HG02943 (cell line): Measurements from ENCODE around the gene CHCHD6.

ENCODE experiments used
- ATAC-seq: cut with Tn5 transposase; IDR thresholded peaks from one replicate; pipeline ENCODE4 v1.9.1; 2021; ENCODE audit warnings: mild to moderate bottlenecking, low read depth, moderate library complexity; ENCODE audit not compliant: unreplicated experiment

CHCHD6 gene

DNA sequence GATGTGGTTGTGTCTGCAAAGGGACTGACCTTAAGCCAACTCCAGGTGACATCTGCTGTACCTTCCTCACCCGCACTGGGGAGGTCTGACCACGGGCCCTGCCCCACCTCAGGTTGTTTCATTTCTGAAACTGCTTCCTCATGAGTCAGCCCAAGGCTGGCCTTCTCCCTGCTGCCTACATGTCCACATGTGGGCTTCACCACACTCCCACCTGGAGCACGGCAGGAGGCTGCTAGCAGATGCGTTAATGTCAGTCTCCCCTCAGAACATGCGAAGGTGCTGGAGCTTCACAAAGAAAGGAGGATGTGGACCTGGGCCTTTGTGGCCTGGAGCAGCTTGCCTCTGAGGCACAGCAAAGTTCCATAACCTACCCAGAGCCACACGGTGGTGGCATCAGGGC is 209.5 kb downstream of the CHCHD6 start:
- ATAC-seq, result no peak

DNA sequence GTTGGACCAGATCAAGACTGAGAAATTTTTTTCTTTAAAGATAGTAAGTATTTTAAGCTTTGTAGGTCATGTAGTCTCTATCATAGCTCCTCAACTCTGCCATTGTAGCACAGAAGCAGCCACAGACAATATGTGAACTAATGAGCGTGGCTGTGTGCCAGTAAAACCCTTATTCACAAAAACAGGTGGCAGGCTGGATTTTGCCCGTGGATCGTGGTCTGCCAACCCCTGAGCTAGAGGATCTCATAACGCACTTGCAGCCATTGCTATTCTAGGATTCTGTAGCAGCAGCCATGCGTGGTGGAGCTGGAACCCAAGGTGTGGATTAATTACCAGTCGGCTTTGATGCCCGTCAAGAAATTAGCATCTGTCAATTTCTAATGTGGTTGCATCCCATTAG is 210.2 kb downstream of the CHCHD6 start:
- no peak for ATAC-seq

DNA sequence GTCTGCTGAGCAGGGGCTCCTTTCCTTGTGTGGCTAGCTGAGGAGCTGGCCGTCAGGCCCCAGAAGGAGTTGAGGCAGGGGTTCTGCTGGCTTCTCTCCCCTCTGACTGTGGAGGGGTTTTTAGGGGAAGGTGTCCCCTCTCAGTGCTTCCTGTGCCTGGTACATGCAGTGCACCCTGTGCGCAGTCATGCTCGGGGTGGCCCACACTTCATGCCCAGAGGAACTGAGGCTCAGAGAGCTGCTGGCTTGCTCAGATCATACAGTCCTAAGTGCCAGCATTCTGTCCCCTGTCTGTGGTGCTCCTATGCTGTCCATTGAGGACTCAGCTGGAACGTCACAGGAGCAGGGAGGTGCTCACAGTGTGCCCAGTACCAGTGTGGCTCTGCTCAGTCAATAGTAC is 211.0 kb downstream of the CHCHD6 start:
- no peak for ATAC-seq

DNA sequence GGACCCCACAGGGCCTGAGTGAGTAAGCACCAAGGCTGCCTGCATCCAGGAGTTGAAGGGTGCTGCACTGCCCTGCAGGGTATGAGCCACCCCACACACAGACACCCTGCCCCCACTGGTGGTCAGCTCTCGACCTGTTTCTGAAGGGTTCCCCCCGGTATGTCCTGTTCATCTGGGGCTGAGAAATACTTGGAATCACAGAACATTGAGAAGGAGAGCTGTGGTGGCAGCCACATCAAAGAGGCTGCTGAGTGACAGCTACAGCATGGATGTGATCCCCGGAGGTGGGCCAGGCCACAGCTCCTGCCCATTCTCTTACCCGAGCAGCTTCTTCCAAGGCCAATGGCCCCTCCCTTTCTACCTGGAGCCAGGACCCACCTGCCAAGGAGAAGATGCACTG is 212.5 kb downstream of the CHCHD6 start:
- no peak for ATAC-seq

DNA sequence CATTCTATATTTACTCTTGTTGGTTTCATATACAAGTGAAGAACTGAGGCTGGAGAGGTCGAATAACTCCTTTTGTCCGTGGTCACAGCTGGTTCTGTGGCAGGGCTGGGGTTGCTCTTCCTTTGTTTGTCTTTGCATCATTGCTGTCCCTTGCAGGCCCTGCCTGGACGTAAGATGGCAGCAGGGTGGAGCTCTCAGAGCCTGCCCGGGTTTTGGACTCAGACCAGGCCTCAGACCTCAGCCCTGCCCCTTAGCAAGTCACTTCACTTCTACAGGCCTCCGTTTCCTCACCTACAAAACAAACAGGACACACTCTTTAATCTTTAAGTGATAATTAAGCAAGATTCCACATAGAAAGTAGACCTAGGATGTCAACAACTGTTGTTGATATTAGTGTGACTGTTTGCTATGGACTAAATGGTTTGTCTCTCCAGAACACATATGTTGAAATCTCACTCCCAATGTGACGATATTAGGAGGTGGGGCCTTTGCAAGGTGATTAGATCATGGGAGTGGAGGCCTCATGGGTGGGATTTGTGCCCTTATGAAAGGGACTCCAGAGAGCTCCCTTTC is 213.3 kb downstream of the CHCHD6 start:
- ATAC-seq, result no peak

DNA sequence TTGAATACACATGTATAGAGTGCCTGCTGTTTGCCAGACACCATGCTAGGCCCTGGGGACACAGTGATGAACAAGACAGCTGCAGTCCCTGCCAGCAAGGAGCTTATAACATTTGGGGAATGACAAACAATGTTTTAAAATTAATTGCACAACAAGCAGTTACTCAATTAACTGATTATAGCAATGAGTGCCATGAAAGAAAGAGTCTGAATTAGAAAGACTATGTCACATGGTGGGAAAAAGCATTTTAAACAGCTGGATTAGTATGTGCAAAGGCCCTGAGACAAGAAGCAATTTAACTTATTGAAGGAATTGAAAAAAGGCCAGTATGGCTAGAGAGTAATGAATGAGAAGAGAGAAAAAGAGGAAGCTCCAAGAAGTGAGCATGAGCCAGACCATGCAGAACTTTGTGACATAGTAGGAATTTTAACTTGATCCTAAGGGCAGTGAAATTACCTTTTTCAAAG is 214.3 kb downstream of the CHCHD6 start:
- no peak for ATAC-seq

DNA sequence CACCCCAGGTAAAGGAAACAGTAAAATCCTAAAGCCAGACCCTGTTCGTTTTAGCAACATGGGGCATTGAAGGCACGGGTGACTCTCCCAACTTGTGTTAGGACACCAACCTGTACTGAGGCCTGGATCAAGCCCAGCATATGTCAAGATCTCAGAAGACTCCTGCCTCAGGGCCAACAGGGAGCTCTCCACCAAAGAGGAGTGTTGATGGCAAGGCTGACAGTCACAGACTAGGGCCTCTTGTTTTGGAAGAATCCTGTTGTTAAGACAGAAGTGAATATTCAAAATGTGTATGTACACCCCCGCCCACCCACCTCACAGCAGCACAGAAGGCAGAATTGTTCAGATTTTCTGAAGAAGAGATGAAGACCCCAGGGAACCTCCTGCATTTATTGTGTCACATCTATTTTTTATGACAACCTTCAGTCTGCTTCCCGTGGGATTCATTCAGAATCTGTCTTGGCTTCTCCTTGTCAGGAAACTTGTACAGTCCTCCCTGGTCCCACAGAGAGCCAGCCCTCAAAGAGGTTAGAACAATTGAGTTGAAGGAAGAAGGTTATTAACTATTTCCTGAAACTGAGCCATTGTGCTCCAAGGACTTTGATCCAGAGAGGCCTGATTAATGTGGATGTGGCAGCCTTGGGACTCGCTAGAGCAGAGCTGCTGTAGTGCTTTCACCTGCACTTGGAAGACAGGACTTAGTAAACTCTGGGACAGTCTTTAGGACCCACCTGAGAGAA is 217.2 kb downstream of the CHCHD6 start:
- no peak for ATAC-seq

DNA sequence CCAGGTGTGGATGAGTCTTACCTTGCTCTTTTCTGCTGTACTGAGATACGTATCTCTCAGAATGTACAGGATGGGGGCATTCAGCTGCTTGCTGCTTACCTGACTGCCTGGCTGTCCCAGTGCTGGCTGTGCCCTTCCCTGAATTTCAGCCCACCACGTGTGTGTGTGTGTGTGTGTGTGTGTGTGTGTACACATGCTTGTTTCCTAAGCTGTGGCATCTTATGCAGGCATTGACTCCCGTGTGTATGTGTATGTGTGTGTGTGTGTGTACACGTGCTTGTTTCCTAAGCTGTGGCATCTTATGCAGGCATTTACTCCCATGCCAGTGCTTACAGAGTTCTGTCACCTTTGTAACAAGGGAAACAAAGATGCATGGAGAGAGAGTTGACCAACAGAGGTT is 218.4 kb downstream of the CHCHD6 start:
- no peak for ATAC-seq

DNA sequence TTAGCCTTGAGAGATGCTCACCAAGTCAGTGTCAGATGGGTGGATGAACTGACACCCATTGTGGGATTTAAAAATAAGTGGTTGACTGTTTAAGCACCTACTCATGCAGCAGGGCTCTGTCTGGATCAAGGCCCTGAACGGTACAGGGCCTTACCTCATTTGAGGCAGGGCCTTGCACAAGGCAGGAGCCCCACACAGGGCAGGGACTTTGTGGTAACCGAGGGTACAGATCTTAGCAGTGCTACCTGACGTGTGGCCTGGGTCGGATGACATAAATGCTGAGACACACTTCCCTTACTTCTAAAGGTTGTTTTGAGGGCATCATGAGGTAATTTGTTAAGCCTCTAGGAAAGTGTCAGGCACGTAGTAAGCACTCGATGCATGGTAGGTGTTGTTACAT is 219.4 kb downstream of the CHCHD6 start:
- ATAC-seq, result no peak

DNA sequence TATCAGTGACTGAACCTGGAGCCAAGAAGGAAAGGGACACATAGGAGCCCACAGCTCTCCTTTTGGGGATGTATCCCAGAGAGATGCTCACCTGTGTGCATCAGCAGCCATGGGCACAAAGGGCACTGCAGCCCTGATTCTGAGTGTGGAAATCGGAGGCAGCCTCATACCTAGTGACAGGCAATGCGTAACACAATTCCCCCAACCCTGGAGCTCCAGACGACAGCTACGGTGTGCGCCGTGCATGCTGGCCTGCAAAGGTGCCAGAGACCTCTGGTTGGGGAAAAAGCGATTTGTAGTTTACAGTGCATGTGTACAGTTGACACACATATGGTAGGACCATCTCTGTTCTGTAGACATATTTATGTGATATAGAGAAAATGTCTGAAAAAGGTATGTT is 219.9 kb downstream of the CHCHD6 start:
- ATAC-seq, result no peak

DNA sequence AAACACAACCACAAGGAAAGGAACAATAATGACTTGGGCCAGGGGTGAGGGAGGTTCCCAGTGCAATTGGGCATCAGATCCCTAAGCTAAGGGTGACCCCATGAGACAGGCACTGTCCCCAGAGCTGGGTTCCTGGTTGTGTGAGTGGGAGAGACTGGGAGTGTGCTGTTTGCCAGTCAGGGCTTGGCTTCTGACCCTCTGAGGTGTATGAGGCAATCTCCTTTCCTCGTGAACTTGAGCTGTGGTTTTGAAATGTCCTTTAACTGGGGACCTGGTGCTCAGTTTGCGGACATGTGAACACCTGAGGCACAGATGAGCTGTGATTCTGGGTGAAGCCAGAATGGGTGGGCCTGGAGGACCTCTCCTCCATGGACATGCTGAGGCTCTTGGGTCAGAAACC is 220.4 kb downstream of the CHCHD6 start:
- no peak for ATAC-seq

DNA sequence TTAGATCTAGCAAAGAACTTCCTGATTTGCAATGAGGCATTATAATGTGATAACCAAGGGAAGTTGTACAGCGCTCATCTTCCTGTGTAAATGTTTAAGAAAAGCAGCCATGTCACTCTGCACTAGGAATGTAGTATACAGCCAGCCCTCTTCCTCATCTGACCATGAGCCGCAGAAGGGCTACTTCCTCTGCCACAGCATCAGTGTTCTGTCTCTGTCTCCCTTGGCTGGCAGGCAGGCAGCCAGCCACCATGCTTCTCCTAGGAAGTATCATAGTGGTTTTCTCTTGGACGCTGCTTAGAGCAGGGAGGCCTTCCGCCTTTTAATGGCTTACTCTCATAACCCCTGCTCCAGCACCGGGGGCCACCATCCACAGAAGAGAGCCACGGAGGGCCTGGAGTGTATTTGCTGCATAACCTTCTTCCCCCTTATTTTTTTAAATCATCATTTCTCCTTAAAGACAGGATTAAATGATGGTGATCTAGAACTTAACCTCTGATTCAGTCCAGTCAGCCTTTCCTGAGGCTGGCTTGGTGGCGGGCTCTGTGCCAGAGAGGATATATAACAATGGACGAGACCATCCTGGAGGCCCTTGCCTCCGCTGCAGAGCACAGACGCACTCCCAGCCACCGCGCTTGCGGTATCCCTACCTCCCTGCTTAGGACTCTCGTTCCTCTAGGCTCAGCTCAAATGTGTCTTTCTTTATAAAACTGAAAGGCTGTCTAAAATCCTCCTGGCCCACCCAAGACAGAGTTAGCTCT is 221.6 kb downstream of the CHCHD6 start:
- no peak for ATAC-seq

DNA sequence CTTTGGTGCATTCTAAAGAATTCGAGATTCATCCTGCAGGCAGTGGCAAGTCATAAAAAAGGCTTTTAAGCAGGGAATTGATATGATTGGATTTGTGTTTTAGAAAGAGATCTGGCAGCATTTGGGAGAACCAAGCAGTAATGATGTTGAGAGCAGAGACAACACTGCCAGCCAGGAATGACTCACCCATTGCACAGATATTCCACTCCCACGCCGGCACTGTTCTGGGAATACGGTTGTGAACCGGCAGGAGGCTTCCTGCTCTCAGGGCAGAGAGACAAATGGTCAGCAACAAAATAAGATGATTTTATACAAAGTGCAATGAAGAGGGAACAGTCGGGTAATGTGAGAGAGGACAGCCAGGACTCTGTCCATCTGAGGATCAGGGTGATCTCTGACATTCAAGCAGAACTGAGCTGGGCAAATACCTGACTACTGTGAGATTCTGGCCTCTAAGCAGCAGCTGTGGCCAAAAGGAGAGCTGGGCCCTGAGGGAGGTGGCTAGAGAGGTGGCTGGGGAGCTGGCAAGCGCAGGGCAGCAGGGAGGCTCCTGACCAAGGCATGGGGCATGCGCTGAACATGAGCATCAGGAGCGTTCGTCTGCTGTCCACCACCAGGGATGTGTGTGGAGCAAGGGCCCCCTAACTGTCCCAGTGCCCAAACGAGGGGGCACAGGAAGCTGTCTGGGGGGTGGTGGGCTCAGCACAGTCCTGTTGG is 222.8 kb downstream of the CHCHD6 start:
- ATAC-seq, result no peak

DNA sequence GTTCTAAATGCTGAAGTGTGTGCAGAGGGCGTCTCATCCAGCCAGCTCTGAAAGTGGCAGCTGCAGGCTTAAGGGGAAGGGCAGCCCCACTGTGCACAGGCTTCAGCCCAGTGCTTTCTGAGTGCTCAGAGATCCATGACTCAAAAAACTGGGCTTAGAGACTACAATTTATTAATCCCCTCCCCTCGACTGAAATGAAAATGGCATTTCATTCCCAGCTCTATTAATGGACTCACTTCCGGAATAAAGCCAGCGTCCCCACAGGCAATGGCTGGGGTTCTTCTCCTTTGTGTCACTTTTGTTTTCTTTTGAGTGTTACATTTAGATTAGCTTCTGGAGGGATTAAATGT is 223.3 kb downstream of the CHCHD6 start:
- ATAC-seq, result no peak

DNA sequence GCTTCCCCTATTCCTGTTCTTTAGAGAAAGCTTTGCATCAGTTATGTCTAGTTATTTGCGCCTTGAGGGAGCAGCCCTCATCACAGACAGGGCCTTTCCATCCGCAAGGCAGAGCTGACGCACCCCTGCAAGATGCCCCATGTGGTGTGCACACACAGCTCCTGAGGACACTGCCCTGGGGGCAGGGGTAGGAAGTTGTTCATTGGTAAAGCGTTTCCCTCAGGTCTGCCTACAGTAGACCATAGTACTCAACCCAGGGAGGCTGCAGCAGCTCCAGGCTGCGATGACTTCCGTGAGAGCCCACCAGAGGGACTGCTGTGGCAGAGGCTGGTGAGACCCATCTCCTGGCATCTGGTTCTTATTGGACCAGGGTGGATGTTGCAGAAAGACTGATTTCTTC is 223.8 kb downstream of the CHCHD6 start:
- no peak for ATAC-seq

DNA sequence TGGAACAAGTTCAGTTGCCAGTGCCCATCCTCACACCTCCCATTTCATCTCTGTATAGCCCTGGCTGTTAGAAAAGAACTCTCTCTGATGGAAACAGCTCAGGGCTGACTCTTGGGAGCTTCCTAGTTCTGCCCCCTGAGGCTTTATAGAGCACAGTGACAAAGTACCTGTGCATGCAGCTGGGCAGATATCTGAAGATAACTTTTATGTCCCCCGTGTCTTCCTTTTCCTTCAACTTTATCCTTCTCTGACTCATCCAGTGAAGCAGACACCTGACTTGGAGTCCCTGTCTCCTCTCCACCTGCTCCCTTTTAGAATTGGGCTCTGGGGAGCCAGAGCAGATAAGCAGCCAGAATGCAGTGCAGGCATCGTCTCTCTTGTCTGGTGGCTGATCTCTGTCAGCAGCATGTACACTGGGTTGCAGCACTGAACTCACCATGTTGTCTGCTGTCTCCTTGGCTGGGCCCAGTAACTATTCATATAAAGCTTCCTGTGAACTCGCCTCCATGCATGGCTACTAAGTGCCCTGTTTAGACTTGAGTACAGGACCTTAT is 225.0 kb downstream of the CHCHD6 start:
- ATAC-seq, result no peak

DNA sequence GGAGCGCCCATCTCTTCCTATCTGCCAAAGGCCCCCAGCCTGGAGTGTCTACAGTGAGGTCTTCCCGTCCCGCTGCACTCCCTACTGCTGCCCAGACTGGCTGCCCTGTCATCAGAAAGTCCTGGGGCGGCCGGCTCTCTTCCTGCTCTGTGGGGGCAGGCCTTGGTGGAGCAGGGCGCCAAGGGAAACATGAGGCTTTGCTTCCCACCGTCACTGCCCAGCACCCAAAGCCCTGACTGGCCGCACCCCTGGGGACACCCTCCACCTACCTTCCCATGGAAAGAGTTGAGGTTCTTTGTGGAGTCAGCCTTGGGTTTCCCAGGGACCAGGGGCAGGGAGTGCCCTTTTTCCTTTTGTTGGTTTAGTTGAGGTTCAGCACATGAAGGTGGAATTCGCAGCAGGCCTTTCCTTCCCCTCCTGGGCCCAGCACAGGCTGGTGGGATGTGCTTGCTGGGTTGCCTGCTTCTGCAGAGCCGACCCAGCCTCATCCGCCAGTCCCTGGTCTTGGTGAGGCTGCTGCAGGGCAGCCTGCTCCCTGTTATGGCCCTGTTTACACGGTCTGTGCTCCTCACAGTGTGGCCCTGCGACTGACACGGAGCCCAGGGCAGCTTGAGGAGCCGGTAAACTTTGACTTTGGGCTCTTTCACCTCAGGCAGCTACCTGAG is 227.0 kb downstream of the CHCHD6 start:
- no peak for ATAC-seq

DNA sequence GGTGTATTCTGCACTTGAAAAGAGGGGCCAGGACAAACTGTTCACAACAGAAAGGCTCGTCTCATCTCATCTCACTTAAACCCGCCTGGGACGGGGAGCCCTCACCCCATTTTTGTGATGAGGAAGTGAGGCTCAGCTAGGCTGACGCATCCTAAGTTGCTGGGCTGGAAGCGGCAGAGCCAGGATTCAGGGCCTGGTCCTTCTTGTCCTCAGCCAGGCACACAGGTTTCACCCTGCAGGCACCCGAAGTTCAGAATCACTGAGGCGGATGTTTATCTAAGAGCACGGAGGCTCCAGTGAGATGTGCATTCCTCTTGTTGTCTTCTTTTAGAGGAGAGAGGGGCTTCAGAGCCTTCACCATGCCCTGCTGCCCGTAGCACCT is 227.8 kb downstream of the CHCHD6 start:
- no peak for ATAC-seq

DNA sequence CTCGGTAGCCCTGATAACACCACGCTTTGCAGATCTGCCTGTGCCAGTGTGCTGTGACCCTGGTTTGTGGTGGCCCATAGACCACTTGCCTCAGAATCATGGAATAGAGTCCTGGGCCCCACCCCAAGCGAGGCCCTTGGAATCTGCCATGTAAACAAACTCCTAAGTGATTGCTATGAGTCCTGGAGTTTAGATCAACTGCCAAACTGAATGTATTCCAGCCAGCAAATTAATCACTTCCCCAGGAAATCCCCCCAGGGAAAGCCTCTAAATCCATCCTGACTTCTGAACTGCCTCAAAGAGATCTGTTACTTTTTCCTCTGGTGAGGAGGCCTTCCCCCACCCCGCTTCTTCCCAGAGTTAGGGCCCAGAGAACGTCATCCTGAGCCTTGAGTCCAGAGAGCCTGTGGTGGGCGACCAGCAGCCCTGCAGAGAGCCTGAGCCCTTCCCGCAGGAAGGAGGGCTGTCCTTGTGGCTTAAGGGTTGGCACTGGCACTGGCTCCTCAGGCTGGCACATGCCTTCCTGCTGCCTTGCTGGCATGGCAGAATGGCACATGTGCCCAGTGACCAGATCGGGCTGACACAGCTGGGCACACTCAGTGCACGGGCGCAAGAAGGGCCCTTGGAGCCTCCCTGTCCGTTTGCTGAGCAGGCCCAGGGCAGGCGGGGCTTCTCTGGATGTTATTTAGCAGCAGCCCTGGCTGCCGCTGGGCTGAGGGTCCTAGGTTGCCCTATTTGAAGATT is 228.3 kb downstream of the CHCHD6 start:
- ATAC-seq, result no peak

DNA sequence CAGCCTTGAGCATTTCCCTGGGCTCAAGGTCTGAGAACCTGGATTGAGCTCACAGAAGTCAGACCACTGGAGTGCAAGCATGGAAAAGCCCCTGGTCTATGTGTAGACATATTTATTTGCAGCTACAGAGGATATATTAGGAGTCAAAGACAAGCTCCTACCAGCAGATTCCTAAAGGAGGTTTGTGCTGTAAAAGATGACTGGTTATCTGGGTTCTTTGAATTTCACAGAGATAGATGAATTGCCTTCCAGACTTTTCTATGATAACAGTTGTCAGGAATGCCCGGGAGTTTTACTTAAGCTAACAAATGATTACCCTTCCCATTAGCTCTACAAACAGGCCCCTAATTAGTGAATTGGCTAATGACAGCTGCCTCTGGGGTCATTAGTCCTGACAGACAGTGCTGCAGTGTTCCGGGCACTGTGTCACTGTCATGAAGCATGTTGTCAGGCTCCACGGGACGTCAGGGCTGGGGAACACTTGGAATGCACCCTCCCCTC is 230.0 kb downstream of the CHCHD6 start:
- ATAC-seq, result no peak
